HL-60/S4 treated with retinoic acid at 250 ng/mL for 4 days and 3 days (cell line): Measurements from ENCODE around the gene CELA3B.
"Not testable (repeated sequence)": the region's sequence is repeated elsewhere in the genome, so short reads cannot be mapped to it uniquely, and the experiment has no call there.

Source experiments
- in situ Hi-C: fragments of 300-500 bp; cut with MboI; formaldehyde crosslinking; loops from 2 replicates; pipeline ENCODE4 v1.7.0; 2022; ENCODE audit warnings: low sequenced_read_pairs

Gene CELA3B

GRCh38 chr1:22005261-22006149, 28.7 kb downstream of the CELA3B start:
- in situ Hi-C loops: not testable (repeated sequence)

GRCh38 chr1:22006736-22007135, 29.9 kb downstream of the CELA3B start:
- in situ Hi-C loops: not testable (repeated sequence)

- in situ Hi-C loops: not testable (repeated sequence)
These were observed 30.4 kb downstream of the CELA3B start for GRCh38 chr1:22007262-22007661.

GRCh38 chr1:22009566-22009965, 32.7 kb downstream of the CELA3B start:
- in situ Hi-C loops: not testable (repeated sequence)

GRCh38 chr1:22012752-22013151, 35.9 kb downstream of the CELA3B start:
- in situ Hi-C loops: not testable (repeated sequence)

GRCh38 chr1:22014575-22015206, 37.9 kb downstream of the CELA3B start:
- in situ Hi-C loops: not testable (repeated sequence)

GRCh38 chr1:22018583-22019559, 42.0 kb downstream of the CELA3B start:
- in situ Hi-C loops: no loop called here

- in situ Hi-C loops: no loop called here
These were observed 44.2 kb downstream of the CELA3B start for GRCh38 chr1:22021061-22021460.

- in situ Hi-C loops: no loop called here
These were observed 47.9 kb downstream of the CELA3B start for GRCh38 chr1:22024485-22025367.

GRCh38 chr1:22025368-22026155, 48.7 kb downstream of the CELA3B start:
- in situ Hi-C loops: no loop called here

- in situ Hi-C loops: no loop called here
These were observed 50.1 kb downstream of the CELA3B start for GRCh38 chr1:22026924-22027289.

- in situ Hi-C loops: no loop called here
These were observed 53.2 kb downstream of the CELA3B start for GRCh38 chr1:22030057-22030456.

- in situ Hi-C loops: no loop called here
These were observed 53.7 kb downstream of the CELA3B start for GRCh38 chr1:22030473-22030872.

GRCh38 chr1:22031214-22031962, 54.6 kb downstream of the CELA3B start:
- in situ Hi-C loops: no loop called here

- in situ Hi-C loops: not testable (repeated sequence)
These were observed 58.0 kb downstream of the CELA3B start for GRCh38 chr1:22034834-22035233.

GRCh38 chr1:22037520-22037919, 60.7 kb downstream of the CELA3B start:
- in situ Hi-C loops: no loop called here

GRCh38 chr1:22038036-22038435, 61.2 kb downstream of the CELA3B start:
- in situ Hi-C loops: no loop called here
